ENCODE results near the gene SIPA1L3.

DNA sequence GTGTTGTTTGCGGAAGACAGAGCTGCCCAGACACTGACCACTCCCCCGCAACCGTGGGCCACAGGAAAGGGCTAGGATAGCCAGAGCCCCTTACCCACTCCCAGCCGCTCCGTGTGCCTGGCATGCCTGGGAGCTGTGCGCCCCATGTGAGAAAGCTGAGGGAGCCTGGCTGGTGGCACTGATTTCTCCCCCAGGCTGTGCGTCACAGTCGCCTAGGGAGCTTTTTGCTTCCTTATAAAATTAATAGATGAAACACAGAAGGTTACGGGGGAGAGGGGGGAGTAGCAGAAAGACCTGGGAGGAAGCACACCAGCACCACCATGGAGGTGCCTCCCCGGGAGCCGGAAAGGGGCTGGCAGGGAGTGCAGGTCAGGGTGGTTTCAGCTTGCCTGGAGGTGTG lies 292.3 kb downstream of the SIPA1L3 start:
- TF ChIP-seq, protein P1, sequence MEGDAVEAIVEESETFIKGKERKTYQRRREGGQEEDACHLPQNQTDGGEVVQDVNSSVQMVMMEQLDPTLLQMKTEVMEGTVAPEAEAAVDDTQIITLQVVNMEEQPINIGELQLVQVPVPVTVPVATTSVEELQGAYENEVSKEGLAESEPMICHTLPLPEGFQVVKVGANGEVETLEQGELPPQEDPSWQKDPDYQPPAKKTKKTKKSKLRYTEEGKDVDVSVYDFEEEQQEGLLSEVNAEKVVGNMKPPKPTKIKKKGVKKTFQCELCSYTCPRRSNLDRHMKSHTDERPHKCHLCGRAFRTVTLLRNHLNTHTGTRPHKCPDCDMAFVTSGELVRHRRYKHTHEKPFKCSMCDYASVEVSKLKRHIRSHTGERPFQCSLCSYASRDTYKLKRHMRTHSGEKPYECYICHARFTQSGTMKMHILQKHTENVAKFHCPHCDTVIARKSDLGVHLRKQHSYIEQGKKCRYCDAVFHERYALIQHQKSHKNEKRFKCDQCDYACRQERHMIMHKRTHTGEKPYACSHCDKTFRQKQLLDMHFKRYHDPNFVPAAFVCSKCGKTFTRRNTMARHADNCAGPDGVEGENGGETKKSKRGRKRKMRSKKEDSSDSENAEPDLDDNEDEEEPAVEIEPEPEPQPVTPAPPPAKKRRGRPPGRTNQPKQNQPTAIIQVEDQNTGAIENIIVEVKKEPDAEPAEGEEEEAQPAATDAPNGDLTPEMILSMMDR (IDR thresholded peaks at IDR 0.05), result no peak
- TF ChIP-seq POLR2A (IDR thresholded peaks at IDR 0.05), result no peak
- no peak for TF ChIP-seq POLR2AphosphoS5 (IDR thresholded peaks at IDR 0.05)
